Calu3 (cell line): ENCODE data around the gene TPI1. TPM values are rescaled to one million over a fixed set of nuclear protein-coding genes. Genes with fewer than 3 reads are reported as not detected.

Source experiments
- BruUV-seq: library from RNA; stranded (reverse); fragments of 400-500 nt; replicated peaks from 2 replicates; lab custom pipeline; 2021; lab: Mats Ljungman, UMichigan
- CTCF ChIA-PET: fragments of 300-600 bp; sonication (Branson Sonifier 250); formaldehyde crosslinking; loops from one replicate; lab custom pipeline; 2022; ENCODE audit warnings: antibody characterized with exemption; lab: Charles Lee
- DNase-seq: peaks from one replicate; pipeline ENCODE4 v3.0.0; 2022
- H3K27ac Mint-ChIP-seq: one replicate; pipeline ENCODE4 v1.8.0; 2022; ENCODE audit warnings: mixed read lengths; ENCODE audit not compliant: unreplicated experiment
- H3K27me3 Mint-ChIP-seq: one replicate; pipeline ENCODE4 v1.8.0; 2022; ENCODE audit warnings: mixed read lengths; ENCODE audit not compliant: unreplicated experiment
- H3K36me3 Mint-ChIP-seq: one replicate; pipeline ENCODE4 v1.8.0; 2022; ENCODE audit warnings: mild to moderate bottlenecking, moderate library complexity, mixed read lengths; ENCODE audit not compliant: insufficient read depth, unreplicated experiment
- H3K4me1 Mint-ChIP-seq: one replicate; pipeline ENCODE4 v1.8.0; 2022; ENCODE audit warnings: mild to moderate bottlenecking, low read depth, mixed read lengths; ENCODE audit not compliant: unreplicated experiment
- H3K4me3 Mint-ChIP-seq: one replicate; pipeline ENCODE4 v1.8.0; 2022; ENCODE audit warnings: mild to moderate bottlenecking, low read depth, moderate library complexity, mixed read lengths; ENCODE audit not compliant: unreplicated experiment
- H3K9me3 Mint-ChIP-seq: one replicate; pipeline ENCODE4 v1.8.0; 2022; ENCODE audit warnings: low read depth, mixed read lengths; ENCODE audit not compliant: unreplicated experiment
- CTCF ChIP-seq: fragments of 200-600 bp; IDR thresholded peaks from one replicate; pipeline ENCODE4 v1.8.0; 2022; ENCODE audit warnings: antibody characterized with exemption; ENCODE audit not compliant: unreplicated experiment
- intact Hi-C: fragments of 100-400 bp; cut with micrococcal nuclease; formaldehyde crosslinking; loops from one replicate; pipeline ENCODE4 v1.10.0; 2022; ENCODE audit not compliant: unreplicated experiment
- total RNA-seq: library from RNA; stranded (reverse); gene quantifications from 2 replicates; pipeline ENCODE4 v1.2.3, GENCODE V29; 2022

TPI1 gene
- total RNA-seq, 1 experiment from 2014 or later, result 608 TPM

- H3K36me3 Mint-ChIP-seq, result no peaks in the 10 kb centered on the region
- no TSS peak for BruUV-seq
- peaks cover 100% of the 10 kb centered on the region for H3K27me3 Mint-ChIP-seq
- TF ChIP-seq CTCF, result no peak
- H3K27ac Mint-ChIP-seq, result no peak overlapping the region
- no peak for DNase-seq
- peaks cover 13% of the 10 kb centered on the region for H3K4me1 Mint-ChIP-seq
- peak overlapping the region; percentile 42 for H3K4me3 Mint-ChIP-seq
- intact Hi-C loops, result loop anchor here (10.0 kb wide), 1 partner anchor 208 kb away; no protein-coding TSS in a partner anchor
- CTCF ChIA-PET, result no interaction called here
- H3K9me3 Mint-ChIP-seq, result no peaks in the 10 kb centered on the region
Measured at GRCh38 chr12:6822426-6823135, 44.8 kb upstream of the TPI1 start.

- peaks cover 6% of the 10 kb centered on the region for H3K36me3 Mint-ChIP-seq
- CTCF ChIA-PET, result no interaction called here
- no peak for TF ChIP-seq CTCF
- no peak overlapping the region for H3K27ac Mint-ChIP-seq
- H3K4me1 Mint-ChIP-seq, result peaks cover 16% of the 10 kb centered on the region
- no TSS peak for BruUV-seq
- H3K4me3 Mint-ChIP-seq, result no peak overlapping the region
- H3K9me3 Mint-ChIP-seq, result no peaks in the 10 kb centered on the region
- intact Hi-C loops, result loop anchor here (10.0 kb wide), 1 partner anchor 209 kb away; no protein-coding TSS in a partner anchor
- peaks cover 100% of the 10 kb centered on the region for H3K27me3 Mint-ChIP-seq
- no peak for DNase-seq
Measured at GRCh38 chr12:6823182-6824084, 43.9 kb upstream of the TPI1 start.

GRCh38 chr12:6824085-6824775 lies 43.1 kb upstream of the TPI1 start:
- intact Hi-C loops, result loop anchor here (10.0 kb wide), 1 partner anchor 209 kb away; no protein-coding TSS in a partner anchor
- H3K27me3 Mint-ChIP-seq, result peaks cover 100% of the 10 kb centered on the region
- no peaks in the 10 kb centered on the region for H3K9me3 Mint-ChIP-seq
- no peak overlapping the region for H3K4me3 Mint-ChIP-seq
- CTCF ChIA-PET, result interaction anchor here (1.8 kb wide), 1 partner anchor 71 kb away, joined by 7 read pairs; the partner anchor contains the start of gene MLF2
- DNase-seq, result no peak
- peaks cover 12% of the 10 kb centered on the region for H3K36me3 Mint-ChIP-seq
- H3K4me1 Mint-ChIP-seq, result peaks cover 16% of the 10 kb centered on the region
- no peak overlapping the region for H3K27ac Mint-ChIP-seq
- no TSS peak for BruUV-seq
- TF ChIP-seq CTCF, result no peak

- CTCF ChIA-PET, result interaction anchor here (1.0 to 1.8 kb wide), 3 partner anchors 10 to 71 kb away, joined by 4 to 7 read pairs (median 4); partner anchors contain the start of gene MLF2
- Mint-ChIP-seq H3K9me3 (no peaks in the 10 kb centered on the region), H3K4me3 (no peak overlapping the region), H3K27me3 (peaks cover 100% of the 10 kb centered on the region), H3K27ac (no peak overlapping the region), H3K36me3 (peaks cover 16% of the 10 kb centered on the region), H3K4me1 (peaks cover 16% of the 10 kb centered on the region)
- no TSS peak for BruUV-seq
- TF ChIP-seq CTCF, result no peak
- intact Hi-C loops, result loop anchor here (1.0 to 10.0 kb wide), 3 partner anchors 90 to 273 kb away; no protein-coding TSS in a partner anchor
- DNase-seq, result no peak
Measured at GRCh38 chr12:6824901-6825381, 42.4 kb upstream of the TPI1 start.
